ENCODE results near the gene HDGFL3.
"Not testable (repeated sequence)": the region's sequence is repeated elsewhere in the genome, so short reads cannot be mapped to it uniquely, and the experiment has no call there.

The HDGFL3 gene

GRCh38 chr15:83194528-83194927 is 13.1 kb downstream of the HDGFL3 start:
- DNase-seq (ENCODE audit: low read depth, low spot score) = no peak

DNA sequence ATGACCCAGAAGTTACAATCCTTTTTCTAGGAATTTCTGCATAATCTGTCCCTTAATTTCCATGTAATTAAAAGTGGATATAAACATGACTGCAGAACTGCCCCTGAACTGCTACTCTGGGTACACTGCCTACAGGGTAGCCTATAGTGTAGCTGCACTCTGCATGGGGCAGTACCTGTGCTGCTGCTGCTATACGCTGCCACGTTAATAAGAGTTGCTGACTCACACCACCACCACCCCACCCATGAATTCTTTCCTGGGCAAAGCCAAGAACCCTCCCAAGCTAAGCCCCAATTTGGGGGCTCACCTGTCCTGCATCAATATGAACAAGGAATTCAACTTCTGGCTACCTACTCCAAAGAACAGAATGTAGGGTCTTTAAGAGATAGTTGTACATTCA is 13.9 kb downstream of the HDGFL3 start:
- no peak for DNase-seq (ENCODE audit: low read depth, low spot score)

- no peak for DNase-seq (ENCODE audit: low read depth, low spot score)
Observed at GRCh38 chr15:83192742-83193141, 14.9 kb downstream of the HDGFL3 start.

GRCh38 chr15:83190450-83190849 is 17.2 kb downstream of the HDGFL3 start:
- DNase-seq (ENCODE audit: low read depth, low spot score) = no peak

- DNase-seq (ENCODE audit: low read depth, low spot score) = no peak
Observed at GRCh38 chr15:83185561-83185960, 22.1 kb downstream of the HDGFL3 start.

- DNase-seq (ENCODE audit: low read depth, low spot score) = no peak
Observed at GRCh38 chr15:83178869-83179325, 28.7 kb downstream of the HDGFL3 start.

DNA sequence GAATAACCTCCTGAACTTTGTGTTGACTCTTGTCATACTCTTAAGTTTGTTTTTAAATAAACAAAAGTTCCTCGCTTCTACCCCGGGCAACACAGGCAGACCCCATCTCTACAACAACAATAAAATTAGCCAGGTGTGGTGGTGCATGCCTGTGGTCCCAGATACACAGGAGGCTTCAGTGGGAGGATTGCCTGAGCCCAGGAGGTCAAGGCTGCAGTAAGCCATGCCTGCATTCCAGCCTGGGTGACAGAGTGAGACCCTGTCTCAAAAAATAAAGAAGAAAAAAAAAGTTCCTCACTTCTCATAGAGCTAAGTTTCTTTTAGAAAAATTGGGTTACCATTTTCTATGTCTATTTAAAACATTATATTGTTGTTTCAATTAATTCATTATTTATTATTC is 29.2 kb downstream of the HDGFL3 start:
- no peak for DNase-seq (ENCODE audit: low read depth, low spot score)

DNA sequence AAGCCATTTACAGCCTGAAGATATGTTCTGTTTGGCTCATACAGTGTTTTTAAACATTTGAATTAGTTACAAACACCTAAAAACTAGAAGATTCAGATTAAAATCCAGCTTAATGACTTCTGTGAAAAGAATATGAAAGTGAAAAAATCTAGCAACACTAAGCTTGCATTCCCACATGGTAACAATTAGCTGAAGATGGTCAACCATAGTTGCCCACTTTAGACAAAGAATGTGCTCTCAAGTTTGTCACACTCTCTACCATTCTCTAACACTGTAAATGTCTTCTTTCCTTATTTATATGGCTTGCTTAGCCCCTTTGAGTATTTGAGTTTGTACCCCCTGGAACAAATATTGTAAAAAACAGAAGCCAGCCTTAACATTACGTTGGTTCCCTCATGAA is 32.7 kb downstream of the HDGFL3 start:
- no peak for DNase-seq (ENCODE audit: low read depth, low spot score)

GRCh38 chr15:83170474-83171165 is 37.0 kb downstream of the HDGFL3 start:
- DNase-seq (ENCODE audit: low read depth, low spot score) = no peak

DNA sequence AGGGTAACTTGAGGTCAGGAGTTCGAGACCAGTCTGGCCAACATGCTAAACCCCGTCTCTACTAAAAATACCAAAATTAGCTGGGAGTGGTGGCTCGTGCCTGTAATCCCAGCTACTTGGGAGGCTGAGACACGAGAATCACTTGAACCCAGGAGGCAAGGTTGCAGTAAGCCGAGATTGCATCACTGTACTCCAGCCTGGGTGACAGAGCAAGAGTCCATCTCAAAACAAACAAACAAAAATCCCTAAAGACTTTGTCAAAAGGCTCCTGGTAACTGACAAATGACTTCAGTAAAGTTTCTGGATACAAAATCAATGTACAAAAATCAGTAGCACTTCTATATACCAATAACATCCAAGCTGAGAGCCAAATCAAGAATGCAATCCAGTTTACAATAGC is 38.0 kb downstream of the HDGFL3 start:
- not testable (repeated sequence) for DNase-seq (ENCODE audit: low read depth, low spot score)

- DNase-seq (ENCODE audit: low read depth, low spot score) = no peak
Observed at GRCh38 chr15:83166830-83167229, 40.8 kb downstream of the HDGFL3 start.

- no peak for DNase-seq (ENCODE audit: low read depth, low spot score)
Observed at GRCh38 chr15:83166218-83166617, 41.4 kb downstream of the HDGFL3 start.

DNA sequence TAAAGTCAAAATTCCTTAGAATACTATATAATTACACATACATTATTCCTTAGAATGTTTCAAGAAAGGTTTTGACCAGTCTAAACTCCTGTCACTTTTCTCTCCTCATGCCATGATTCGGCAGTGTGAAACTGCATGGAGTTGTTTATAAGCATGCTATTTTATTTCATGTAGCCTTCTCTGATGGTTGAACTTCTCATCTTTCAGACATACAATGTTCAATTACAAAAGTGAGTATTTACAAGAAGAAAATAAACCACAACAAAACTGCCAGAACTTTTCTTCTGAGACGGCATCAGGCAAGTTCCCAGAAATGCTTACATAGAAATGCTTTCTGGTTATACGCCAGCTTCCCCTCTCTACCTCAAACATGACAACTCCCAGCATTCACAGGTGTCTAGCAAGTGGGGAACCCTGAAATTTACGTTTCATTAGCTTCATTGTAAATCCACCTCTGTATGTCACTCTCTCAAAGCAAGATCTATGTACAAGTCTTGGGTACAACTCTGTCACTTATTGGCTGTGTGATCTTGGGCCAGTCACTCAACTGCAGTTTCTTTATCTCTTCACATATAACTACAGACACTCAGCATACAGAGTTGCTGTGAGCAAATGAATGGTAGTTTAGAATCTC is 42.7 kb downstream of the HDGFL3 start:
- DNase-seq (ENCODE audit: low read depth, low spot score) = no peak

DNA sequence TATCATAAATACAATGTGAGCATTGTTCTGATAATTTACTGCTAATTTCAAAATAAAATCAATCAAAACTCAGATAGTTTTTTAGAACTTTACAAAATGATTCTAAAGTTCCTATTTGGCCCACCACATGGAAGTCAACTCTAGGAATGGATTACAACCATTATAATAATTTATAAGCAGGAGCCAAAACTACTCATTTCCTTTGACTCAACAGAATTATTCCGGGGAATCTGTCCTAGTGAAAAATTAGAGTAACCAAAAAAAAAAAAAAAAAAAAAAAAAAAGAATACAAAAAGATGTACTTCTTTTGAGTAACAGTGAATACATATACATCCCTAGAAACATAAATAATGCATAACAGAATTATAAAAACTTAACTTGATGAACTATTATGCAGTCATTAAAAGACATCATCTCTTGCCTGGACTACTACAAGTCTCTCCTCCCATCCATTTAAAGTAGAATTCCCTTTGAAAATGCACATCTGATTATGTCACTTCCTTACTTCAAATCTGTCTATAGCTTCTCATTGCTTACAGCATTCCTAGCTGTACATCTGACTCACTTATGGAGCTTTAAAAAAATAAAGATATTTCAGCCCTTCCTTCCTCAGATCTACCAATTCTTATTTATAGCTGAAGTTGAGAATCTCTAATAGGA is 43.4 kb downstream of the HDGFL3 start:
- DNase-seq (ENCODE audit: low read depth, low spot score) = no peak

DNA sequence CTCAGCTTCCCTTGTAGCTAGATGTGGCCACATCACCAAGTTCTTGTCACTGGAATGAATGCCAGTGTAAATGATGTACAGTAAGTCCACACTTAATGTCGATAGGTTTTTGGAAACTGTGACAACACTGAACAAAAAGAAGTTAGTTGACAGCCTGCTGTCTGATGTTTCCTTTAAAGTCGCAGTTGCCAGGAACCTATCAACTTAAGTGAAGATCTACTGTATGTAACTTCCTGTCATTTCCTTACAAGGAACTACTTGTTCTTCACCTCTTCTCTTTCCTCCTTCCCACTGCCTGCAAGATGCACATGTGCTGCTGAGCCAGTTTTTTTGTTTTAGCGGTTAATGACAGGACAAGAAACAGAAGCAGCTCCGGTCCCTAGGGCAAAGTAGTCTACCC is 44.6 kb downstream of the HDGFL3 start:
- no peak for DNase-seq (ENCODE audit: low read depth, low spot score)

- no peak for DNase-seq (ENCODE audit: low read depth, low spot score)
Observed at GRCh38 chr15:83160741-83161140, 46.9 kb downstream of the HDGFL3 start.

DNA sequence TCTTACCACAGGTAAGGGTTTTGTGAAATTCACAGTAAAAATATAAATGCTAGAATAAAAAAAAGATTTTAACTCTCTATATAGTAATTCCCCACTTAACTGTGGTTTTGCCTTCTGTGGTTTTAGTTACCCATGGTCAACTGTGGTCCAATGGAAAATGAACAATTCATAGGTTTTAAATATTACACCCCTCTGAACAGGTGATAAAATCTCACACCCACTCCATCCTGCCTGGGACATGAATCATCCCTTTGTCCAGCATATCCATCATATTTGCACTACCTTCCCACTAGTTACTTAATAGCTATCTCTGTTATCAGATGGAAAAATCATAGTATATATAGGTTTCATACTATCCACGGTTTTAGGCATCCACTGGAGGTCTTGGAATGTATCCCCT is 49.2 kb downstream of the HDGFL3 start:
- DNase-seq (ENCODE audit: low read depth, low spot score) = no peak

GRCh38 chr15:83155942-83156341 is 51.7 kb downstream of the HDGFL3 start:
- no peak for DNase-seq (ENCODE audit: low read depth, low spot score)

GRCh38 chr15:83153288-83153687 is 54.3 kb downstream of the HDGFL3 start:
- DNase-seq (ENCODE audit: low read depth, low spot score) = no peak

- DNase-seq (ENCODE audit: low read depth, low spot score) = no peak
Observed at GRCh38 chr15:83144771-83145170, 62.9 kb downstream of the HDGFL3 start.

DNA sequence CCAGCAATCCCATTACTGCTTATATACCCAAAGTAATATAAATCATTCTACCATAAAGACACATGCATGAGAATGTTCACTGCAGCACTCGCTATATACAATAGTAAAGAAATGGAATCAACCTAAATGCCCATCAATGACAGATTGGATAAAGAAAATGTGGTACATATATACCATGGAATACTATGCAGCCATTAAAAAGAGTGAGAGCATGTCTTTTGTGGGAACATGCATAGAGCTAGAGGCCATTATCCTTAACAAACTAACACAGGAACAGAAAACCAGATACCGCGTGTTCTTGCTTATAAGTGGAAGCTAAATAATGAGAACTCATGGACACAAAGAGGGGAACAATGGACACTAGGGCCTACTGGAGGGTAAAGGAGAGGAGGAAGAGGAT is 65.5 kb downstream of the HDGFL3 start:
- DNase-seq (ENCODE audit: low read depth, low spot score) = not testable (repeated sequence)

DNA sequence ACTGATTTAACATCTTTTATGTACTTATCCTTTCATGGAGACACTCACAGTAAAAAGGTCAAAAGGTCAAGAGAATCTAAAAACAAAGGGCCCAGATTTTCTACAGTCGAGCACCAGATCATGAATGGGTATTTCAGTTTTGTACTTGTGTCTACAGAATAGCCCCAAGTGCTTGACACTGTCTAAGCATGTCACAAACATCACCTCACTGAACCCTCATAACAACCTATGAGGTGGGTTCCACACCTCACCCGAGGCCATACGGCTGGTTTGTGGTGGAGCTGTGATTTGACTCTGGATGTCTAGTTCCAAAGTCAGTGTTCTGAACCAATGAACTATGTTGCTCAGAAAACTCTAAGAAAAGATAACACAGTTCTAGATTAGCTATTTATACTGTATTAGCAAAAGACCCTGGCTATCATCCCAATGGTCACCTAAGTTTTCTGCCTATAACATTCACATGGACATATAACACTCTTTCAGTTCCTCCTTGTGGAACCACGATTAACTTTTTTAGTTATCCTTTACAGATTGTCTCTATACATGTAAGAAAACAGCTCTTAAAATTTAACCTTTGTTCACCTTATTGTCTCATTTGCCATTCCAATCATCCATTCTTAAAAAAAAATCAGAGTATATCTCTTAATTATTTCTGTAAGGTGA is 74.6 kb downstream of the HDGFL3 start:
- no peak for DNase-seq (ENCODE audit: low read depth, low spot score)

Measured in brain pericyte (primary cell).